ENCODE results near the gene EMILIN2.

EMILIN2 gene

DNA sequence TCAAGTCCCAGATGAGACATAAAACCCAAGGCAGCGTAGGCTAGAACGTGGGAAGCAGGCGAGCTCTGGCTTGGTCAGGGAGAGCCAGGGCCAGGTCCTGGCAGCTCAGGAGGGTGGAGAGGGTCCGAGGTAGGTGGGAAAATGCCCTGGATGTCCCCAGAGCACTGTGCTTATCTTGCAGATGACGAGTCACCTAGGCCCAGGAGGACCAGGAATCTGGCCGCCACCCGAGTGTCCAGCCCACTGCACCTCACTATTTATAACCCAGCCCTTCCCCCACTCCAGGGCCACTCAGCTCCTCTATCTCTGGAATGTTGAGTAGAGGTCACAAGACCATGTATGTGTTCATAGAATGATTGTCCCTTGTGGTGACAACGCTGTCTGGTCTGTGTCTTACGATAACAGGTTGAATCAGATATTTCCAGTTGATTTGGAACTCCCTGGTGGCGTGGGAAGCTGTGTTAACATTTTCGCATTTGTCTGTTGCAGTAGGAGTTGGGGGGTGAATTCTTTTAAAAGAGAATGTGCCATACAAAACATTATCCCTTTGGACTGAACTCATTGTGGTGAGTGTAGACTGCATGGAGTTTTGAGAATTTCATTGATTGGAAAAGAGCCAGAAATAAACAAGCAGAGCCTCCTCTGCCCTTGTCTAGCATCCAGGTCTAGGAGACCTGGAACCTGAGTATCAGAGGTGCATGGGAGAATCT, 47.5 kb downstream of the EMILIN2 start:
- Histone ChIP-seq H3K4me1 (no peaks in the 10 kb centered on the region), H3K27me3 (no peaks in the 10 kb centered on the region), H3K36me3 (no peaks in the 10 kb centered on the region), H3K4me3 (ENCODE audit: low read depth, low read length) (no peak overlapping the region), H3K9me3 (no peaks in the 10 kb centered on the region)
- TF ChIP-seq, protein P1, sequence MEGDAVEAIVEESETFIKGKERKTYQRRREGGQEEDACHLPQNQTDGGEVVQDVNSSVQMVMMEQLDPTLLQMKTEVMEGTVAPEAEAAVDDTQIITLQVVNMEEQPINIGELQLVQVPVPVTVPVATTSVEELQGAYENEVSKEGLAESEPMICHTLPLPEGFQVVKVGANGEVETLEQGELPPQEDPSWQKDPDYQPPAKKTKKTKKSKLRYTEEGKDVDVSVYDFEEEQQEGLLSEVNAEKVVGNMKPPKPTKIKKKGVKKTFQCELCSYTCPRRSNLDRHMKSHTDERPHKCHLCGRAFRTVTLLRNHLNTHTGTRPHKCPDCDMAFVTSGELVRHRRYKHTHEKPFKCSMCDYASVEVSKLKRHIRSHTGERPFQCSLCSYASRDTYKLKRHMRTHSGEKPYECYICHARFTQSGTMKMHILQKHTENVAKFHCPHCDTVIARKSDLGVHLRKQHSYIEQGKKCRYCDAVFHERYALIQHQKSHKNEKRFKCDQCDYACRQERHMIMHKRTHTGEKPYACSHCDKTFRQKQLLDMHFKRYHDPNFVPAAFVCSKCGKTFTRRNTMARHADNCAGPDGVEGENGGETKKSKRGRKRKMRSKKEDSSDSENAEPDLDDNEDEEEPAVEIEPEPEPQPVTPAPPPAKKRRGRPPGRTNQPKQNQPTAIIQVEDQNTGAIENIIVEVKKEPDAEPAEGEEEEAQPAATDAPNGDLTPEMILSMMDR (IDR thresholded peaks at IDR 0.05; ENCODE audit: low read depth, low read length), result no peak
- no peak for DNase-seq

DNA sequence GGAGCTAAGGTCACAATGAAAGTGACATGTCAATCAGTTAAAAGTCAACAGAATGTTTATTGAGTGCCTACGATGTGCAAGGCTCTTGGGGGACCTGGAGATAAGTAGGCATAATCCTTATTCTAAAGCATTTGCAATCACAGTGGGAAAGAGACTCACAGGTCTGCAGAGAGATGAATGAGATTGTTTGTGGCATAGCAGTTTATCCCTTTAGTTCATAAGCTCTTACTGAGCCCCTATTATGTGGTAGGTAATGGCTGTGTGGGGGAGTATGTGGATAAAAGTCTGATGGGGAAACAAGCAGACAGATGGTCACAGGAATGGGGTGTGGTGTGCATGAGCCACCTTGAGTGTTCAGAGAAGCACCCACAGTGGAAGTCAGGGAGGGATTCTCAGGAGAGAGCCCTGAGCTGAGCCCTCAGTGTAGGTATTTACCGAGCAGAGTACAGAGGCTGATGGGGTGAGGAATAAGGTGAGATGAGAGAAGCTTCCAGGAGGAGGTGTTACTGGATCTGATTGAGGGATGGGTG, 48.1 kb downstream of the EMILIN2 start:
- H3K36me3 ChIP-seq, result no peaks in the 10 kb centered on the region

DNA sequence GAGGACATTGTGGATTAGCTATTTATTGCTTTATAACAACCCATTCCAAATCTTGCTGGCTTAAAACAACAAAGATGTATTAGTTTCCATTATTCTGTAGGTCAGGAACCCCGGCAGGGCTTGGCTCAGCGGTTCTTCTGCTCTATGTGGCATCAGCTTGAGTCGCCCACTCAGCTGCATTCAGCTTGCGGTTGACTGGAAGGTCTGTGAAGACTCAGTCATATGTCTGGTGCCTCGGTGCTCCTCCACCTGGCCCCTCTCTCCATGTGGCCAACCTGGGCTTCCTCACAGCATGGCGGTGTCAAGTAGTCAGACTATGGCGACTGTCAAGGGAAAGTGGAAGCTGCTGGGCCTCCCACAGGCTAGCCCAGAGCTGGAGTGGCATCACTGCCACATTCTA, 48.6 kb downstream of the EMILIN2 start:
- no peaks in the 10 kb centered on the region for H3K9me3 ChIP-seq
- no peak overlapping the region for H3K4me3 ChIP-seq (ENCODE audit: low read depth, low read length)
- TF ChIP-seq, protein P1 (IDR thresholded peaks at IDR 0.05; ENCODE audit: low read depth, low read length), result no peak
- DNase-seq, result no peak
- H3K36me3 ChIP-seq, result no peaks in the 10 kb centered on the region
- no peaks in the 10 kb centered on the region for H3K4me1 ChIP-seq
- H3K27me3 ChIP-seq, result no peaks in the 10 kb centered on the region

More for the DNA sequence above, 48.1 kb downstream of the EMILIN2 start:
- Histone ChIP-seq H3K27me3 (no peaks in the 10 kb centered on the region), H3K9me3 (no peaks in the 10 kb centered on the region), H3K4me1 (no peaks in the 10 kb centered on the region), H3K4me3 (ENCODE audit: low read depth, low read length) (no peak overlapping the region)
- TF ChIP-seq, protein P1 (IDR thresholded peaks at IDR 0.05; ENCODE audit: low read depth, low read length), result no peak
- no peak for DNase-seq

DNA sequence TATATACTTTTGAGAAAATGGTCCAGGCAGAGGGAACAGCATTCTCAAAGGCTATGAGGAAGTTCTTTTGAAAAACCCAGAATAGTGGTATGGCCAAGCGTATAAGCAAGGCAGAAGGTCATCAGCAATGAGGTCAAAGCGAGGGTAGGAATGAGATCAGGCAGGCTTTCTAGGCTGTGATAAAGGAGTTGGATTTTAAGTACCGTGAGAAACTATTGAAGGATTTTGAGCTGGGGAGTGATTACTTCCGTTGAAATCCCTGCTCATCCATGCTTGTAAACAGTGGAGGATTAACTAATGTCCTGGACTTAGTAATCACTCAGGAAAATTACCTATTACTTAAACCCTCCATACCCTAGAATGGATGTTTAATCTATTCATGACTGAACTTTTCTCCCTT, 50.2 kb downstream of the EMILIN2 start:
- no peak overlapping the region for H3K4me3 ChIP-seq (ENCODE audit: low read depth, low read length)
- DNase-seq, result no peak

DNA sequence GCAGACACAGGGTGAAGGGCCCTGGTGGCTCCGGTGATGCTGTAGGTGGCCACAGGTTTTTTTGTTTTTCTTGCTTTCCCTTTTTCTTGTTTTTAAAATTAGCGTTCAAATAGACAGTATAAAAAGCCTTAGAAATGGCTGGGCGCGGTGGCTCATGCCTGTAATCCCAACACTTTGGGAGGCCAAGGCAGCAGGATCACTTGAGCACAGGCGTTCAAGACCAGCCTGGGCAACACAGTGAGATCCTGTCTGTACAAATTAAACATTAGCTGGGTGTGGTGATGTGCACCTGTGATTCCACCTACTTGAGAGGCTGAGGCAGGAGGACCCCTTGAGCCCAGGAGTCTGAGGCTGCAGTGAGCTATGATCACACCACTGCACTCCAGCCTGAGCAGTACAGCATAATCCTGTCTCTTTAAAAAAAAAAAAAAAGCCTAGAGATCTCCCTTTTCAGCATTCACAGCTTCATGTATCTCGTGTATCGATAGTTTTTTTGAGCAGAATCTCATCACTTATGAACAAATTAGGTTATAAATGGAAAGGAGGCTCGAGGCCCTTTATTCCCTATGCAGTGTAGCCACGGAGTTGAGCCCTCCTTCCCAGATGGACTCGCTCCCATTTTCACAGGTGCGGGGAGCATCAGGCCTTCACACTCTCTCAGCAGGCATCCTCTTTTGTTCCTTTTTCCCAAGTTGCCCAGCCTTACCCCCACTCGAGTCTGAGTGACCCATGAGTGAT, 50.8 kb downstream of the EMILIN2 start:
- Histone ChIP-seq H3K36me3 (no peaks in the 10 kb centered on the region), H3K4me3 (ENCODE audit: low read depth, low read length) (no peak overlapping the region), H3K4me1 (no peaks in the 10 kb centered on the region), H3K9me3 (no peaks in the 10 kb centered on the region), H3K27me3 (no peaks in the 10 kb centered on the region)
- TF ChIP-seq, protein P1 (IDR thresholded peaks at IDR 0.05; ENCODE audit: low read depth, low read length), result no peak
- DNase-seq, result no peak

More for the DNA sequence above, 50.2 kb downstream of the EMILIN2 start:
- Histone ChIP-seq H3K9me3 (no peaks in the 10 kb centered on the region), H3K27me3 (no peaks in the 10 kb centered on the region), H3K36me3 (no peaks in the 10 kb centered on the region), H3K4me1 (no peaks in the 10 kb centered on the region)
- TF ChIP-seq, protein P1 (IDR thresholded peaks at IDR 0.05; ENCODE audit: low read depth, low read length), result no peak

Data from BE2C (cell line).